Spleen (tissue), 7 donors: ENCODE data around the gene ABLIM3.

Source experiments
- POLR2A ChIP-seq, 3 donors: fragments of 450-650 bp; IDR thresholded peaks; one replicate each; pipeline ENCODE4 v1.5.1; 2017; ENCODE audit warnings: antibody characterized with exemption in 3 of 3, mild to moderate bottlenecking in 1 of 3
- POLR2AphosphoS5 ChIP-seq, 3 donors: sonication (generic); formaldehyde crosslinking; IDR thresholded peaks; one replicate each; pipeline ENCODE4 v1.5.1; 2017; ENCODE audit warnings: antibody characterized with exemption in 3 of 3
- TF ChIP-seq, protein P1 (sequence below), 11 experiments: fragments of 200-600 bp in 7 of 11; fragments of 450-650 bp in 4 of 11; sonication (generic) in 4 of 11; IDR thresholded peaks in 8 of 11; conservative IDR thresholded peaks in 3 of 11; 1 replicate in 7 of 11; 2 replicates in 4 of 11; pipeline versions ENCODE4 v1.4.0 to v1.8.0; 2016 to 2021; ENCODE audit warnings: antibody characterized with exemption in 11 of 11, inconsistent platforms in 4 of 11, mild to moderate bottlenecking in 1 of 11
- donor health status: DM: no; HTN: no; CAD: no; lungs with moderate emphysema.
- donor health status: DM: no; HTN: no; CAD: no.
- donor health status: DM: no; HTN: no; CAD: no.

GRCh38 chr5:149299451-149300054 lies 158.3 kb downstream of the ABLIM3 start:
- TF ChIP-seq, protein P1, sequence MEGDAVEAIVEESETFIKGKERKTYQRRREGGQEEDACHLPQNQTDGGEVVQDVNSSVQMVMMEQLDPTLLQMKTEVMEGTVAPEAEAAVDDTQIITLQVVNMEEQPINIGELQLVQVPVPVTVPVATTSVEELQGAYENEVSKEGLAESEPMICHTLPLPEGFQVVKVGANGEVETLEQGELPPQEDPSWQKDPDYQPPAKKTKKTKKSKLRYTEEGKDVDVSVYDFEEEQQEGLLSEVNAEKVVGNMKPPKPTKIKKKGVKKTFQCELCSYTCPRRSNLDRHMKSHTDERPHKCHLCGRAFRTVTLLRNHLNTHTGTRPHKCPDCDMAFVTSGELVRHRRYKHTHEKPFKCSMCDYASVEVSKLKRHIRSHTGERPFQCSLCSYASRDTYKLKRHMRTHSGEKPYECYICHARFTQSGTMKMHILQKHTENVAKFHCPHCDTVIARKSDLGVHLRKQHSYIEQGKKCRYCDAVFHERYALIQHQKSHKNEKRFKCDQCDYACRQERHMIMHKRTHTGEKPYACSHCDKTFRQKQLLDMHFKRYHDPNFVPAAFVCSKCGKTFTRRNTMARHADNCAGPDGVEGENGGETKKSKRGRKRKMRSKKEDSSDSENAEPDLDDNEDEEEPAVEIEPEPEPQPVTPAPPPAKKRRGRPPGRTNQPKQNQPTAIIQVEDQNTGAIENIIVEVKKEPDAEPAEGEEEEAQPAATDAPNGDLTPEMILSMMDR (IDR thresholded peaks at IDR 0.05 in 8 of 11, conservative IDR thresholded peaks at IDR 0.05 in 3 of 11) = no peak
- TF ChIP-seq POLR2A (IDR thresholded peaks at IDR 0.05) = no peak
- TF ChIP-seq POLR2AphosphoS5 (IDR thresholded peaks at IDR 0.05) = peak in 1 of 3 donors; percentile 49
